HepG2 (cell line): ENCODE measurements around the gene MTSS2. TPM values are rescaled to one million over a fixed set of nuclear protein-coding genes. Genes with fewer than 3 reads are reported as not detected.

ENCODE experiments used
- AKAP8 ChIP-seq: sonication (generic); formaldehyde crosslinking; IDR thresholded peaks from 2 replicates; pipeline ENCODE4 v1.5.1; 2020; ENCODE audit warnings: mild to moderate bottlenecking, missing genetic modification reagents
- BATF2 ChIP-seq: sonication (generic); formaldehyde crosslinking; IDR thresholded peaks from 2 replicates; pipeline ENCODE4 v1.8.0; 2022; ENCODE audit warnings: mild to moderate bottlenecking, missing genetic modification reagents, moderate library complexity
- CEBPG ChIP-seq: IDR thresholded peaks from 2 replicates; pipeline ENCODE4 v1.6.1; 2016
- ETV6 ChIP-seq: sonication (generic); formaldehyde crosslinking; conservative IDR thresholded peaks from 2 replicates; pipeline ENCODE4 v1.4.0; 2020; ENCODE audit warnings: missing genetic modification reagents
- GLI4 ChIP-seq: sonication (generic); formaldehyde crosslinking; IDR thresholded peaks from 2 replicates; pipeline ENCODE4 v1.5.1; 2020; ENCODE audit warnings: missing genetic modification reagents, mild to moderate bottlenecking, moderate library complexity, borderline replicate concordance
- KLF15 ChIP-seq: sonication (generic); formaldehyde crosslinking; IDR thresholded peaks from 2 replicates; pipeline ENCODE4 v1.8.1; 2023; ENCODE audit warnings: borderline replicate concordance, mild to moderate bottlenecking, inconsistent platforms, missing genetic modification reagents, mixed read lengths
- MAFK ChIP-seq, 2 experiments: IDR thresholded peaks in 1 of 2; conservative IDR thresholded peaks in 1 of 2; 2 replicates each; pipeline ENCODE4 v1.6.1; 2011; ENCODE audit warnings: improper control_type of control experiment in 2 of 2, low read length in 2 of 2
- MED13 ChIP-seq: sonication (generic); formaldehyde crosslinking; IDR thresholded peaks from 2 replicates; pipeline ENCODE4 v1.5.0; 2020; ENCODE audit warnings: missing genetic modification reagents
- NCOA5 ChIP-seq: sonication (generic); formaldehyde crosslinking; IDR thresholded peaks from 2 replicates; pipeline ENCODE4 v1.4.0; 2020; ENCODE audit warnings: missing genetic modification reagents
- NONO ChIP-seq, 2 experiments: fragments of 450-650 bp in 1 of 2; sonication (generic) in 1 of 2; formaldehyde crosslinking in 1 of 2; IDR thresholded peaks in 1 of 2; conservative IDR thresholded peaks in 1 of 2; 2 replicates each; pipeline versions ENCODE4 v1.6.1 to v1.8.0; 2017 to 2022; ENCODE audit warnings: mild to moderate bottlenecking in 1 of 2, missing genetic modification reagents in 1 of 2, moderate library complexity in 1 of 2
- PCBP2 ChIP-seq: fragments of 200-400 bp; formaldehyde crosslinking; optimal IDR thresholded peaks from 2 replicates; pipeline ENCODE3; 2018; ENCODE audit warnings: low read length, low read depth; ENCODE audit not compliant: poor library complexity, severe bottlenecking
- RCOR2 ChIP-seq: IDR thresholded peaks from 2 replicates; pipeline ENCODE4 v1.6.1; 2016; ENCODE audit warnings: missing biosample characterization, missing genetic modification reagents
- SALL1 ChIP-seq: sonication (generic); formaldehyde crosslinking; IDR thresholded peaks from 2 replicates; pipeline ENCODE4 v1.8.0; 2022; ENCODE audit warnings: mild to moderate bottlenecking, missing genetic modification reagents
- SRSF1 ChIP-seq: fragments of 200-400 bp; formaldehyde crosslinking; optimal IDR thresholded peaks from 2 replicates; pipeline ENCODE3; 2017; ENCODE audit warnings: mild to moderate bottlenecking, low read depth, low read length, moderate library complexity
- ZBTB3 ChIP-seq: sonication (generic); formaldehyde crosslinking; IDR thresholded peaks from 2 replicates; pipeline ENCODE4 v1.4.0; 2020; ENCODE audit warnings: low read depth, mild to moderate bottlenecking, moderate library complexity, missing genetic modification reagents, borderline replicate concordance
- ZNF816 ChIP-seq: sonication (generic); formaldehyde crosslinking; IDR thresholded peaks from 2 replicates; pipeline ENCODE4 v1.8.0; 2022; ENCODE audit warnings: missing genetic modification reagents, mild to moderate bottlenecking, borderline replicate concordance
- polyA plus RNA-seq, 8 experiments: library from polyadenylated mRNA; depleted of rRNA in 3 of 8; stranded (reverse) in 7 of 8; unstranded in 1 of 8; fragments of >200 nt; fragmentation: Illumina TruSeq in 4 of 8; extraction: Trizol in 4 of 8; gene quantifications; 2 replicates each; pipeline versions ENCODE4 v1.2.1 to v1.2.3, GENCODE V29; 2011 to 2016; ENCODE audit warnings: low read depth in 4 of 8, missing spikeins in 1 of 8, mixed read lengths in 1 of 8; ENCODE audit not compliant: insufficient read depth in 1 of 8
- total RNA-seq, 5 experiments: library from RNA; depleted of rRNA; stranded (reverse); fragments of >200 nt; fragmentation: Illumina TruSeq; extraction: Trizol; gene quantifications; 2 replicates each; pipeline ENCODE4 v1.2.3, GENCODE V29; 2016; ENCODE audit warnings: low read depth in 1 of 5
- TF ChIP-seq, protein P1 (sequence below): sonication (generic); formaldehyde crosslinking; IDR thresholded peaks from 2 replicates; pipeline ENCODE4 v1.8.1; 2023; ENCODE audit warnings: mild to moderate bottlenecking, moderate library complexity, missing genetic modification reagents
- TF ChIP-seq, protein P2 (sequence below): sonication (generic); formaldehyde crosslinking; IDR thresholded peaks from 2 replicates; pipeline ENCODE4 v1.8.1; 2022; ENCODE audit warnings: low read depth, mild to moderate bottlenecking, missing genetic modification reagents
- TF ChIP-seq, protein P3 (sequence below): sonication (generic); formaldehyde crosslinking; IDR thresholded peaks from 2 replicates; pipeline ENCODE4 v1.5.0; 2020; ENCODE audit warnings: mild to moderate bottlenecking, missing genetic modification reagents

MTSS2 gene
- total and polyA plus RNA-seq, 2 of the 13 experiments (the other 11 are each of a cell fraction or from before 2014, with no cell fraction given): 132 to 242 TPM

DNA sequence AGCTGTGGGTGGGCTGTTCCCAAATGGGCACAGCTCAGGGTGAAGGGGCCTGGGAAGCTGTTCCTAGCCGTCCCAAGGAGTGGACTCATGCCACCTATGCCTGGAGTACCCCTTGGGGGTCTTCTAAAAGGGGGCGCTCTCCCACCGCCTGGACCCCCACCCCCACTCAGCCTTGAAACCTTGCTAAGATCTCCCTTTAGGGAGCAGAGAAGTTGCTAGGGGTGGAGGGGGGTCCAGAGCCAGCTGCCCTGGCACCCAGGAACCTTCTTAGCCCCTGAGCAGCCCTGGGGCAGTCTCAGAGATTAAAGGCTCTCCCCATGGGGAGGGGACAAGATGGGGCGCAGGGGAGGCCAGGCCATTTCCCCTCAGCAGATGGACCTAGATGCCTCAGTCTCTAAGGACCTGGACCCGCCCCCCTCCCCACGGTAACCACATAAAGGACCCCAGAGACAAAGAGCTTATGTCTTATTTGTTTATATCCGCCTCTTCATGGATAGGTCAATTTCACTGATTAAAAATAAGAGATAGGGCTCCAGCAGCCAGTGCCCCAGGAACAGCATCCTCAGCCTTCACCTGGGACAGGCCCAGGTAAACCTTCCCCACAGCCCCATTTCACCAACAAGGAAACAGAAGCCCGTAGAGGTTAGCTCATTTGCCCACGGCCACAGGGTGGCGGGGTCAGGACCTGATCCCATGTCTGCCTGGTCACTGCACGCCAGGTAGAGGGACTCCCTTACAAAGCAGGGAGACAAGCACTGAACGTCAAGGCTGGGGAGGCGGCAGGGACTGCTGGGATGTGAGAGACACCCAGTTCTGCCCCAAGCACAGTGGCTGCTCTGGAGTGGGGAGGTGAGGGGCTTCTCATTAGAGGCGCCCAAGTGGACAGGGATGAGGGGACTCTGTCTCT lies 3.4 kb downstream of the MTSS2 start (continued):
- TF ChIP-seq MED13 (CRISPR knock-in tag) (0 out of 2 replicates have a peak, but pooled peaks have one; percentile 5), SRSF1 (peak; percentile 47), SALL1 (CRISPR knock-in tag) (no peak), ZBTB3 (CRISPR knock-in tag) (0 out of 2 replicates have a peak, but pooled peaks have one; percentile 85), NONO (IDR thresholded peaks at IDR 0.05) (no peak), NONO (CRISPR knock-in tag; conservative IDR thresholded peaks at IDR 0.05) (0 out of 2 replicates have a peak, but pooled peaks have one; percentile 34), MAFK (conservative IDR thresholded peaks at IDR 0.05 in 1 of 2, IDR thresholded peaks at IDR 0.05 in 1 of 2; ENCODE audit: low read length in 2 of 2) (no peak), KLF15 (CRISPR knock-in tag) (no peak), ZNF816 (peak; percentile 55; the same call in 1 of the 2 replicates), NCOA5 (CRISPR knock-in tag) (no peak), CEBPG (CRISPR knock-in tag) (no peak), BATF2 (no peak), RCOR2 (CRISPR knock-in tag) (no peak), ETV6 (peak; percentile 14; the same call in 1 of the 2 replicates), AKAP8 (CRISPR knock-in tag) (no peak), PCBP2 (no peak), GLI4 (CRISPR knock-in tag) (no peak)
- TF ChIP-seq, protein P1, sequence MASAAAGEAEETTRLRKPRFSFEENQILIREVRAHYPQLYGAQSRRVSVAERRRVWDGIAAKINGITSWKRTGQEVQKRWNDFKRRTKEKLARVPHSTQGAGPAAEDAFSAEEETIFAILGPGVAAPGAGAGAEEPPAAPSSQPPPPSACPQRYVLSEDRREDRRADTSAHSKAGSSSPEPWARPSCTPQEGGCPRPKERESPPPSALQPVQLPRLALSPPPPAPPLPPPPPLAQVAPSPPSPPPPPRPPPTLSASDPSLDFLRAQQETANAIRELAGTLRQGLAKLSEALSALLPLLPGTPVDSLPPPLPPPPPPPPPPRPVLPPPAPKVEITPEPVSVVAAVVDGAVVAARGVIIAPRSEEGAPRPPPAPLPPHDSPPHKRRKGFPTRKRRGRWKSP (CRISPR knock-in tag): no peak
- TF ChIP-seq, protein P2, sequence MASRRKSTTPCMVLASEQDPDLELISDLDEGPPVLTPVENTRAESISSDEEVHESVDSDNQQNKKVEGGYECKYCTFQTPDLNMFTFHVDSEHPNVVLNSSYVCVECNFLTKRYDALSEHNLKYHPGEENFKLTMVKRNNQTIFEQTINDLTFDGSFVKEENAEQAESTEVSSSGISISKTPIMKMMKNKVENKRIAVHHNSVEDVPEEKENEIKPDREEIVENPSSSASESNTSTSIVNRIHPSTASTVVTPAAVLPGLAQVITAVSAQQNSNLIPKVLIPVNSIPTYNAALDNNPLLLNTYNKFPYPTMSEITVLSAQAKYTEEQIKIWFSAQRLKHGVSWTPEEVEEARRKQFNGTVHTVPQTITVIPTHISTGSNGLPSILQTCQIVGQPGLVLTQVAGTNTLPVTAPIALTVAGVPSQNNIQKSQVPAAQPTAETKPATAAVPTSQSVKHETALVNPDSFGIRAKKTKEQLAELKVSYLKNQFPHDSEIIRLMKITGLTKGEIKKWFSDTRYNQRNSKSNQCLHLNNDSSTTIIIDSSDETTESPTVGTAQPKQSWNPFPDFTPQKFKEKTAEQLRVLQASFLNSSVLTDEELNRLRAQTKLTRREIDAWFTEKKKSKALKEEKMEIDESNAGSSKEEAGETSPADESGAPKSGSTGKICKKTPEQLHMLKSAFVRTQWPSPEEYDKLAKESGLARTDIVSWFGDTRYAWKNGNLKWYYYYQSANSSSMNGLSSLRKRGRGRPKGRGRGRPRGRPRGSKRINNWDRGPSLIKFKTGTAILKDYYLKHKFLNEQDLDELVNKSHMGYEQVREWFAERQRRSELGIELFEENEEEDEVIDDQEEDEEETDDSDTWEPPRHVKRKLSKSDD (CRISPR knock-in tag): no peak; the same call in 1 of the 2 replicates
- TF ChIP-seq, protein P3, sequence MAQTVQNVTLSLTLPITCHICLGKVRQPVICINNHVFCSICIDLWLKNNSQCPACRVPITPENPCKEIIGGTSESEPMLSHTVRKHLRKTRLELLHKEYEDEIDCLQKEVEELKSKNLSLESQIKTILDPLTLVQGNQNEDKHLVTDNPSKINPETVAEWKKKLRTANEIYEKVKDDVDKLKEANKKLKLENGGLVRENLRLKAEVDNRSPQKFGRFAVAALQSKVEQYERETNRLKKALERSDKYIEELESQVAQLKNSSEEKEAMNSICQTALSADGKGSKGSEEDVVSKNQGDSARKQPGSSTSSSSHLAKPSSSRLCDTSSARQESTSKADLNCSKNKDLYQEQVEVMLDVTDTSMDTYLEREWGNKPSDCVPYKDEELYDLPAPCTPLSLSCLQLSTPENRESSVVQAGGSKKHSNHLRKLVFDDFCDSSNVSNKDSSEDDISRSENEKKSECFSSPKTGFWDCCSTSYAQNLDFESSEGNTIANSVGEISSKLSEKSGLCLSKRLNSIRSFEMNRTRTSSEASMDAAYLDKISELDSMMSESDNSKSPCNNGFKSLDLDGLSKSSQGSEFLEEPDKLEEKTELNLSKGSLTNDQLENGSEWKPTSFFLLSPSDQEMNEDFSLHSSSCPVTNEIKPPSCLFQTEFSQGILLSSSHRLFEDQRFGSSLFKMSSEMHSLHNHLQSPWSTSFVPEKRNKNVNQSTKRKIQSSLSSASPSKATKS: peak; percentile 37; the same call in 1 of the 2 replicates
